HG03280 (cell line): ENCODE results near the gene ADCY7.

Experiments
- ATAC-seq: cut with Tn5 transposase; IDR thresholded peaks from one replicate; pipeline ENCODE4 v1.9.1; 2021; ENCODE audit warnings: mild to moderate bottlenecking, moderate library complexity; ENCODE audit not compliant: unreplicated experiment

The ADCY7 gene

DNA sequence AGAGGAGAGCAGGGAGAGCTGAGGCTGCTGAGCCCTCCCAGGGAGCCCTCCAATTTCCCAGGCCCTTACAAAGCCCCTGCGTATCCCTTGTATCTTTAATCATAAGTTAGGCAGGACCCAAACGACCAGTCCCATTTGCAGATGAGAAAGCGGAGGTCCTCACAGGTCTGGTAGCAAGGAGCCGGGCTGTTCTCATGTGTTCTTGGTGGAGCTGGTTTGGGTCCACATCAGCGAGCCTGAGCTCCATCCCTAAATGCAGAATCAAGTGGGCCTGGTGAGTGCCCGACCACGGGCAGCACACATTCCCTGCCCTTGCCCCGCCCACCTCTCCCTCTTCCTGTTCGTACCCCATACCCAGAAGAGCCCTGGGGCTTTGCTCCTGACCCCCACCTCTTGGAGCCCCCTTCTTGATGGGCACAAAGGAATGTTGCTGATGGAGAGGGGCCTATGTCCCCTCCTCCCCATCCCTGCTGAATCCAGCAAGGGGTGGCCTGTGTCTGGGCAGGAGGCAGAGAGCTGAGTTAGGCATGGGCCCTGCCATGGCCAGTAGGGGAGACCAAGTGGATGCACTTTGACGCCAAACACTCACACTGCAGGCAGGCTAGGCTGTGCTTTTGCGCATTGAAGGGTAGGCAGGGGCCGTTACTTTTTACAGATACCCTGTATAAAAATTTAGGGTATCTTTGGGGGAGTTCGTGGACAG lies 18.3 kb upstream of the ADCY7 start:
- no peak for ATAC-seq

DNA sequence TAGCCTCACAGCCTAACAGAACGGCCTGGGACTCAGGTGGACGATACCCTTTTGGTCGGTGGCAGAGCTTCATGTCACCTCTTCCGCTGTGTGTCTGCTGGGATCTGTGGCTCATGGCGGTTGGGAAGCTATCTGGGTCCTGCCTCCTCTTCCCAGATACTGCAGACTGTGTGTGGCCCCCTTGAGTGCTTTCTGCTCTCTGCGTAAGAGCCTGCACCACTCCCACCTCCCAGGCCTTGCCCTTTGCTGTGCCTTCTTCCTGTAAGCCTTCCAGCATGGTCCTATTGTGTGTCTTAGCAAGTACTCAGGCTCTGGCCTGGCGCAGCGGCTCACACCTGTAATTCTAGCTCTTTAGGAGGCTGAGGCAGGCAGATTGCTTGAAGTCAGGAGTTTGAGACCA lies 17.5 kb upstream of the ADCY7 start:
- ATAC-seq = no peak

DNA sequence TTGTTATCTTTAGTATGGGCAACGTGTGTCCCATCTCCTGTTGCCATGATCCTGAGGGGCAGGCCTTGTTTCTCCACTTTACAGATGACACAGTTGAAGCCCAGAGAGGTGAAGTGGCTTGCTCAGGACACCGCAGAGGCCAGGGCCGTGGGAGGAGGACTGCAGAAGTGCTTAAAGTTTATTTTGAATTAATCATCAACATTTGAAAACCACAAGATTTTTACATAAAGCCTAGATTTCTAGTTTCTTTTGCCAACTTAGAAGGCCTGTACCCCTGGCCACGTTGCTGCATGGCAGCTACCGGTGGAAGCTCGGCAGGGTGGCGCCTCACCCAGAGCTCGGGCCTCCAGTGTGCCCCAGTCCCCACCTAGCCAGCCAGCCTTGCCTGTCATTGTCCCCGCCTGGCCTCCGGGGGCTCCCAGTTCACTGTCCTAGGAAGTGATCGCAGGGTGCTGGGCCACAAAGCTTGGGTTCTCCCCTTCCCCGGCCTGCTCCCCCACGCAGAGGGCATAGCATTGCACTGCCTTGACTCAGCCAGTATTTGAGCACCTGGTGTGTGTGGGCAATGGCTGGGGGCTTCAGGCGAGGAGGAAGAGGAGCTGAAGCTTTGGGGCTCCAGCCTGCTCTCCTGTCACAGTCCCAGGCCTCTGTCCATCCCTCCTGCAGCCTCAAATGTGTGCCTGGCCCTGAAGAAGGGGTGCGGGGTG lies 14.8 kb upstream of the ADCY7 start:
- ATAC-seq = no peak

DNA sequence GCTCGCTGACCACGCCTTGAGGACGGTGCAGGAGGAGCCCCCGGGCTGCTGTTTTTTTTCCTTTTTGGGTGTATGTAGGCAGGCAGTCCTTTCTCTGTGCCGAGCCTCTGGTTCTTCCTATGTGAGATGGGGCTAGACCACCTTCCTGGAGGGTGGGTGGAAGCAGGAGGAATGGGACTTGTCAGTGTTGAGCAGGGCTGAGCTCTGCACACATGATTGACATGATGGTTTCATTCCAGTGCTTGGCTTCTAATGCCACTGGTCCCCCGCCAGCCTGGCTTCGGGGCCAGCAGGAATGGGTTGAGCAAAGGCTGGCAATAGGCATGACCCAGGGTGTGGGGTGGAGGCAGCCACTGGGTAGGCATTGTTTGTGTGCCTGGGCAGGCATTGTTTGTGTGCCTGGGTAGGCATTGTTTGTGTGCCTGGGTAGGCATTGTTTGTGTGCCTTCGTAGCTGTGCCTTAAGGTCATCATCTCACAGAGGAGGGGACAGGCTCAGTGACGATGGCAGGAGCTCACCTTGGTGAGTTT lies 14.2 kb upstream of the ADCY7 start:
- no peak for ATAC-seq

DNA sequence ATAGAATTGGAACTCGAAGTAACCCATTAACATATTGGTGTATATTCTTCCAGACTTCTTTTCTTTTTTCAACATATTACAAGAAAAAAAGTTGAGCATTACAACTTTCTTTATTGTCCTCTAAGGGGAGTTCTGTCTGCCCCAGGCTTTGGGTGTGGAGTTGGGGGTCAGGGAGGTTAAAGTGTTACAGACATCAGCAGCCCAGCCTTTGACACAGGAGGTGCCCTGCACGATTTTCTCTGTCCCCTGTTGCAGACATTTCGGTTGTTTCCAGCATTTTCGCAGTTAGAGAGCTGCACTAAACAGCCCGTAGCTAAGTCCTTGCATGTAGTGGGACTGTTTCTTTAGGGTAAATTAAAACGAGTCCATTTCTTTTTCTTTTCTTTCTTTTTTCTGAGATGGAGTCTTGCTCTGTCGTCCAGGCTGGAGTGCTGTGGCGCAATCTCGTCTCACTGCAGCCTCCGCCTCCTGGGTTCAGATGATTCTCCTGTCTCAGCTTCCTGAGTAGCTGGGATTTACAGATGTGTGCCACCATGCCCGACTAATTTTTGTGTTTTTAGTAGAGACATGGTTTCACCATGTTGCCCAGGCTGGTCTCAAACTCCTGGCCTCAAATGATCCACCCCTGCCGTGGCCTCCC lies 13.4 kb upstream of the ADCY7 start:
- no peak for ATAC-seq

DNA sequence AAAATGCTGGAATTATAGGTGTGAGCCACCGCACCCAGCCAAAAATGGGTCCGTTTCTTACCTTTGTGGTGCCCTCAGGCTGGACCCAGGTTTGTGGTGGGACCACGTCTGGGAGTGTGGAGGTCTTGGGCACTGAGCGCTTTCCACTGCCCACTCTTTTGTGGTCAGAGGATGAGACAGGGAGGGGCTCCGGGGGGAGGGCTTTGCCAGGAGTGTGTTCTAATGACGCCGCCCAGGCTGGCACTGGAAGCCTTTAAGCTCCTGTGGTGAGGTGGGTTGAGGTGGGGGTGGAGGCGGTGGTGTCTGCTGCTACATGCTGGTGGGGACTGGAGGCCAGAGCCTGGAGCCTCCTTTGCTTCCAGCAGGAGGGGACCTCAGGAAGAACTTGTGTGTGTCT lies 12.8 kb upstream of the ADCY7 start:
- no peak for ATAC-seq

DNA sequence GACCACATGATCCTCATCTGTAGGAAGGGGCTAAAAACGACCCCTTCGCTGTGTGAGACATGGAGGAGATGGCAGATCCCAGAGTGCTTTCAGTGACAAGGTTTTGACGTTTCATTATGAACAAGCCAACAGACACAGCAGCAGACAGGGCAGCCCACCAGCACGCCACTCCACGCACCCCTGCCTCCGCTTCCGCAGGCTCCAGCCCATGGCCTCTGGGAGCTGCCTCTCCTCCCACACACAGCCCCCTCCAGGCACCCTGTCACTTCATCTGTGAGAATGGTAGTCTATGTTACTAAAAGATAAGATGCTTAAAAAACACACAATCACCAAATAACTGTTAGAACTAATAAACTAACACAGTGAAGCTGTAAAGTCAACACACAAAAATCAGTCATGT lies 12.3 kb upstream of the ADCY7 start:
- no peak for ATAC-seq

DNA sequence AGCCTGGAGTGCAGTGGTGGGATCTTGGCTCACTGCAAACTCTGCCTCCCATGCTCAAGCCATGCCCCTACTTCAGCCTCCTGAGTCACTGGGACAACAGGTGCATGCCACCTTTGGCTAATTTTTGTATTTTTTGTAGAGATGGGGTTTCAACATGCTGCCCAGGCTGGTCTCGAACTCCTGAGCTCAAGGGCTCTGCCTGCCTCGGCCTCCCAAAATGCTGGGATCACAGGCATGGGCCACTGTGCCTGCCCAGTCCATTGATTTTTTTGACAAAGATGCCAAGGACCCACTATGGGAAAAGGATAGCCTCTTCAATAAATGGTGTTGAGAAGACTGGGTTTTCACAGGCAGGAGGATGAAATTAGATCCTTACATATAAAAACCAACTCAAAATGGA lies 10.8 kb upstream of the ADCY7 start:
- ATAC-seq = no peak

DNA sequence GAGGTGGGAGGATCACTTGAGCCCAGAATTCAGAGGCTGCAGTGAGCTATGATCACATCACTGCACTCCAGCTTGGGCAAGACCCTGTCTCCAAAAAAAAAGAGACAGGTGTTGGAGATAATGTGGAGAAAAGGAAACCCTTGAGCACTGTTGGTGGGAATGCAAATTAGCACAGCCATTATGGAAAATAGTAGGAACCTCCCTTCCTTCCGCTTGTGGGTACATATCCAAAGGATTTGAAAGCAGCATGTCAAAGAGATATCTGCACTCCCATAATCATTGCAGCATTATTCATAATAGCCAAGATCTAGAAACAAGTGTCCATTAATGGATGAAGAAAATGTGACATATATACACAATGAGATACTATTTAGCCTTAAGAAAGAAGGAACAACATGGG lies 9.7 kb upstream of the ADCY7 start:
- no peak for ATAC-seq

DNA sequence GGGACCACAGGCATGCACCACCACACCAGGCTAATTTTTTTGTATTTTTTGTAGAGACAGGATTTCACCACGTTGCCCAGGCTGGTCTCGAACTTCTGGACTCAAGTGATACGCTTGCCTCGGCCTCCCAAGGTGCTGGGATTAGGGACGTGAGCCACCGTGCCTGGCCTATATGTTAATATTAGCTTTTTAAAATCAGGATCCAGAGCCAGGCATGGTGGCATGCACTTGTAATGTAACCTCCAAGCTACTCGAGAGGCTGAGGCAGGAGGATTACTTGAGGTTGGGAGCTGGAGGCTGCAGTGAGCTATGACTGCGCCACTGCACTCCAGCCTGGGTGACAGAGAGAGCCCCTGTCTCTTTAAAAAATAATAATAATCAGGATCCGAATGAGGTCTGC lies 8.5 kb upstream of the ADCY7 start:
- no peak for ATAC-seq

DNA sequence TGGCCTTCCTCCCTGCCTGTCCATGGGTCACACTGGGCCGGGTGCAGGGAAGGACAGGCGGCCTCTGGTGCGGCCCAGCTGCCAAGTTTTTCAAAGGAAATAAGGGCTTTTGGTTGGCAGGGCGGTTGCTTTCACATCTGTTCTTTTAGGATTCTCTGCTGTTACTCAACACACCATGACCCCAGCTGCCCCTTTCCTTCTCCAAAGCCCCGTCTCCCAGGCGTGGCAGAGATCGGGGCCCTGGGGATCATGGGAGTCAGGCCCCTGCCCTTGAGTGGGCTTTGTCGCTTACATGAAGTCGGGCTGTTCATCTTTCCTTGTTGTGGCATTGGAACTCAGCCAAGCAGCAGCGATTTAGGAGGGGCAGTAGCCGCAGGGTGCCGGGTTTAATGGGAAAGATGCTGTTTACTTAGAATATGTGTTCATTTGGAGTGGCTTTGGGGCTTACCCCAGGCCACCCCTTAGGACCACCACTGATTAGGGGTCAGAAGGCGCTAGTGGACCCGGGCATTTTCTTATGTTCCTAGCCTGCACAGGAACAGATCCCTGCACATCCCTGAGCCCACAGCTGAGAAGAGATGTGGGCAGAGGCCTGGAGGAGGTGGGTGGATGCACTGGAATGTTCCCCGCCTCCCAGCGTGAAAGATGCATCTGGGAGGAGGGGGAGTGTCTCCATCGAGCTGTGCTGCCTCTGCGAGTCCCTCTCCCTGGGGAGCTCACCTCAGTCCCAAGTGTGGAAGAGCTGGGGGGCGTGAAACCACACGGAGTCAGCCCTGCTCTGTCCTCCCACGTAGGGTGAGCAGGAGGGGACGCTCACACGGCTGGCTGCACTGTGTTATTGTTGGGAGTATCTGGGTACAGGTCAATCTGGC lies 6.8 kb upstream of the ADCY7 start:
- ATAC-seq = no peak

DNA sequence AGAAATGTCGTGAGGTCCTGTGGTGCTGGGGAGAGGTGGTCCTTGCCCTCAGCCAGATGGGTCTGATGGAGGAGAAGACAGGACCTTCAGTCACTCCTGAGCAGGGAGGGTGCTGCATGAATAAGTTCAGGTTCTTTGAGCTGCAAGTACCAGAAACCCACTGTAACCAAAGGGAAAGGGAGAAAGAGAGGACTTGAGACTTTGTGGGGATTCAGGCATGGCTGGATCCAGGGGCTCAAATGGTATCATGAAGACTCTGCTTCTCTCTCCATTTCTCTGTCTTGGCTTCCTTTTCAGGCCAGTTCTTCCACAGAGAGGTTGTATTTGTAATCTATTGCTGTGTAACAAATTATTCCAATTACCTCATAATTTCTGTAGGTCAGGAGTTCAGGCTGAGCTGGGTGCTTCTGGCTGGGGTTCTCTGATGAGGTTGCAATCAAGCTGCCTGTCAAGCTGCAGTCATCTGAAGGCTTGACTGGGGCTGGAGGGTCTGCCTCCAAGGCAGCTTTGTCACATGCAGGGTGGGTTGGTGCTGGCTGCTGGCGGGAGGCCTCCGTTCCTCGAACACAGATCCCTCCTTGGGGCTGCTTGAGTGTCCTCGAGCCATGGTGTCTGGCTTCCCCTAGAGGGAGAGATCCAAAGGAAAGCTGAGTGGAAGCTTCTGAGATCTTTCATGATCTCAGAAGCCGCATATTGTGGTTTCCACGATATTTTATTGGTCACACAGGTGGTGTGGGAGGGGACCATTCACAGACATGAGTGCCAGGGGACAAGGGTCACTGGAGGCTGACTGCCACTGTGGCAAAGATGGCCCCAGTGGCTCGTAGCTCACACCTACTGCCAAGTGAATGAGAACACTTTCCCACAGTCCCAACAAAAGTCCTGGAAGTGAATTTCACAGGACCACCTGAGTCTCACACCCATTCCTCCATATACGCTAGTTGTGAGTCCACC lies 5.9 kb upstream of the ADCY7 start:
- no peak for ATAC-seq

DNA sequence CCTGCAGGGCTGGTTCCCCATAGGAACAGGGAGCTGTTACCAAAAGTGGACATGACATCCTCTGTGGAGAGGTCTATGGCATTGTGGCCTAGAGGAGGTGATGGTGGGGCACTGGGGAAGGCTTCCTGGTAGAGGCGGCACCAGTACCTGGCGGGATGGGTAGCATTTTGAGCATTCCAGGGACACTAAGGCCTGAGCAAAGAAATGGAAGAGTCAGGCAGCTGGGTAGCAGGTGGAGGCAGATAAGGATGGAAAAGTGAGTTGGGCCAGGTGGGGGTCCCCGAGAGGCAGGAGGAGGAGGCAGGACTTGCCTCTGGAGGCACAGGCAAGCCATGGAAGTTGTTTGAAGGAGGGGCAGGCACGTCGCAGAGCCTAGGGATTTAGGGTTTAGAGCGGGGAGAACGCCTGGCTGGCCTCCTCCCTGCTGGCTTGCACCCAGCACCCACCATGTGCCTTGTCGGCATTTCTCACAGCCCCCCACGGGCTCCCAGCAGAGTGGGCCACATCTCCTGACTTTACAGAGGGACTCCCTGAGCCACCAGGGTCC lies 5.1 kb upstream of the ADCY7 start:
- ATAC-seq = no peak

DNA sequence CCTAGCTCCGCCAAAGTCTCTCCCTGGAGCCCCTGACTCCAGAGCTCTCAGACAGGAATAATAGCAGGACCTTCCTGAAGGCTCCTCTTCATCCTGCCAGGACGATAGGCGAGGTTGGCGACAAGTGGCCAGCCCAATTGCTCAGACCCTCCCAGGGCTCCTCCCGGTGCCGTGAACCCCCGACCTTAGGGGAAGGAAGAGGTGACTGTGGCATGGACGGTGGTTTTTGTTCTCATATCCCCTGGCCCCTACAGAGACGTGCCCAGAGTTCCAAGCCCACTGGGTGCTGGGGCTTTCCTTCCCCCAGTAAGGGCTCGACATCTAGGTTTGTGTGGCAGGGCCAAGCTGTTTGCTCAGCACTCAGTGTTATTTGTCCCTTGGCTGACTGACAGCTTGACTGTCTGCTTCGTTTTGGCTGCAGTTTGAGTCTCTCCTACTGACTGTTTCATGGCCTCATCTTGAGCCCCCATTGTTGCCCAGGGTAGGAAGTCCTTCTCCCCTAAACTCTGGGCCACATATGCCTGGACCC lies 4.6 kb upstream of the ADCY7 start:
- no peak for ATAC-seq

DNA sequence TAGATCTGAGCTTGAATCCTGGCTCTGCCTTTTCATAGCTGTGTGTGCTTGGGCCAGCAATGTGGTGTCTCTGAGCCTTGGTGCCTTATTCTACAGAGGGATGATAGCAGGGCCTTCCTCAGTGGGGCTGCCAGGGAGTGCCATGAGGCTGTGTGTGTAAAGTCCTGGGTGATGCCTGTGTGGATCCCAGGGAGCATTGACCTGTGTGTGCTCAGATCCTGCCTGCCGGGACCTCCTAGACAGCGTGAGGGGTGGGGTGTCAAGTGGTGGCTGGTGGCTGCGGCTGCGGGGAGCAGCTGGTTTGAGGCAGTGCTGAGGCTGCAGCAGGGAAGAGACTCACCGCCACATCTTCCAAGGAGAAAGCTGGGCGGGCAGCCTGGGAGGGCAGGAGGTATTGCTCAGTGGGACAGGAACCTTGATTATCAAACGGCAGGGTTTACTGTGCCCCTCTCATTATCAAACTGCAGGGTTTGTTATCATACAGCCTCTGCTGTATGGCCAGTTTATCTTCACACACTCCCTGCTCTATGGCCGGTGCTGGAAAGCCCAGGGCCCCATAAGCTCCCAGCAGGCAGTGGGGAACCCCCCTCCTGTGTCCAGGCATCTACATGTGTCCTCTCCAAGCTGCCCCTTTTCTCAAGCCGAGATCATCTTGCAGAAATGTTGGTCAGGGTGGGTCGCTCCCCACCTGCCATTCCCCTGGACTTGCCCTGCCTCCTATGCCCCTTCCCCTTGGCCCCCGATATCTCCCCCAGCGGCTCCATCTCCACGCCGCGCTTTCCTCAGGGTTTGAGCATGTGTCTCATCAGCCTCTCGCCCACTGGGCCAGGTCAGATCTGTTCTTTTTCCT lies 3.1 kb upstream of the ADCY7 start:
- ATAC-seq = no peak

DNA sequence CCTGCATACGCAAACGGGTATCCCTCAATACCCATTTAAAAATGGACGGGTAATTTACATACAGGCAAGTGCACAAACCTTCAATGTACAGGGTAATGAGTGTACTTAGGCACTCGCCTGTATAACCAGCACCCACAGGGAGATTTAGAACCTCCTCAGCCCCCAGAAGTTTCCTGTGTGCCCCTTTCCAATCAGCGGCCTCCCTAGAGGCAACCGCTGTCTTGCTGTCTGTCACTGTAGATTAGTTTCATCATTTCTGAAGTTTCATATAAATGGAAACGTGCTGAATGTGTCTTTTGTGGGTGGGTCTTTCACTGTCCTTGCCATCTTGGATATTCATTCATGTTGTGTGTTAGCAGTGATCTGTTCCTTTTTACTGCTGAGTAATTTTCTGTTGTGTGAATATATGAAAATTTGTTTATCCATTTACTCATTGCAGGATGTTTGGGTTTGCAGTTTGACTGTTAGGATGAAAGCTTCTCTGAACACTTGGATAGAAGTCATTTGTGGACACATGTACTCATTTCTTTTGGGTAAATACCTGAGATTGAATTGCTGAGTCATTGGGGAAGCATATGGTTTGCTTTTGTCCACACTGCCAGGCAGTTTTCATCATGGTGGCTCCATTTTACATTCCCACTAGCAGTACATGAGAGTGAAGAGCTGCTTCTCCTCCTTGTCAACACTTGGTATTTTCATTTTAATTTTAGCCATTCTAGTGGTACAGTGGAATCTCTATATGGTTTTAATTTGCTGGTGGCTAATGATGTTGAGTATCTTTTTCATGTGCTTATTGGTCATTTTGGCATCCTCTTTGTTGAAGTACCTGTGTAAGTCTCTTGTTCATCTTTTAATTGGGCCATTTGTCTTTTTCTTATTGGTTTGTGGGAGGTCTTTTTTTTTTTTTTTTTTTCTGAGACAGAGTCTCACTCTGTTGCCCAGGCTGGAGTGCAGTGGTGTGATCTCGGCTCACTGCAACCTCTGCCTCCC lies 2.1 kb upstream of the ADCY7 start:
- no peak for ATAC-seq

DNA sequence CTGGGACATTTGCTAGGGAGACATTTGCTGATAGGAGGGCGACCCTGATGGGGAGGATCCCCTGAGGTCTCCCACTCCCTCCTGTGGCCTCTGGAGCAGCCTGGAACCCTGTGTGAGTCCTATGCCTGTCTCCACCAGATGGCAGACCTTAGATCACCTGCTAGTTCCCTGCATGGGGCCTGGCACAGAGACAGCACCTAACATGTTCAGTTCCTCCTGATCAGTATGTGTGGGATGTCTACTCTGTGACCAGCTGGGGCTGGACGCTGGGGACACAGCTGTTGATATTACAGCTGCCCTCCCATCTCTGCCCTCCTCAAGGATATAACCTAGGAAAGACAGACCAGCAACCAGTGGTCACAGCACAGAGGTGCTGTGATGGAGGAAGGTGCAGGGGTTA lies 1.1 kb upstream of the ADCY7 start:
- ATAC-seq = peak; percentile 40
